Osteoblast (primary cell): ENCODE results near the gene DAB2IP. TPM values are rescaled to one million over a fixed set of nuclear protein-coding genes. Genes with fewer than 3 reads are reported as not detected.
A peak's percentile ranks its signal among the peaks of the same experiment; 100 is the strongest.

Experiments
- DNase-seq: peaks from one replicate; pipeline ENCODE4 v3.0.0; 2011; ENCODE audit warnings: low spot score, mixed read lengths; ENCODE audit not compliant: insufficient read length; ENCODE audit errors: missing footprints
- H2AFZ ChIP-seq: 2 replicates; pipeline ENCODE4 v1.6.0; 2011; ENCODE audit warnings: mild to moderate bottlenecking, low read length
- H3K27ac ChIP-seq: 2 replicates; pipeline ENCODE4 v1.5.1; 2011; ENCODE audit warnings: mild to moderate bottlenecking, low read depth, low read length, moderate library complexity
- H3K27me3 ChIP-seq: 2 replicates; pipeline ENCODE4 v1.6.0; 2012; ENCODE audit warnings: mild to moderate bottlenecking, control low read depth, inconsistent platforms, low read length, moderate library complexity; ENCODE audit not compliant: insufficient read depth
- H3K36me3 ChIP-seq: 2 replicates; pipeline ENCODE4 v1.5.1; 2011; ENCODE audit warnings: mild to moderate bottlenecking, low read length, control low read depth, moderate library complexity; ENCODE audit not compliant: insufficient read depth
- H3K4me1 ChIP-seq: 2 replicates; pipeline ENCODE4 v1.5.1; 2011; ENCODE audit warnings: mild to moderate bottlenecking, low read length, control low read depth, moderate library complexity; ENCODE audit not compliant: insufficient read depth
- H3K4me2 ChIP-seq: 2 replicates; pipeline ENCODE4 v1.6.0; 2011; ENCODE audit warnings: mild to moderate bottlenecking, low read length; ENCODE audit not compliant: insufficient read depth
- H3K4me3 ChIP-seq: fragments of 200-600 bp; sonication (generic); 3 replicates; pipeline ENCODE4 v1.5.1; 2012; ENCODE audit warnings: mild to moderate bottlenecking, low read length, inconsistent platforms; ENCODE audit not compliant: insufficient read depth
- H3K79me2 ChIP-seq: 2 replicates; pipeline ENCODE4 v1.6.0; 2012; ENCODE audit warnings: mild to moderate bottlenecking, low read length, control low read depth, inconsistent platforms; ENCODE audit not compliant: insufficient read depth
- H3K9me3 ChIP-seq: 2 replicates; pipeline ENCODE4 v1.5.1; 2011; ENCODE audit warnings: low read depth, low read length, control low read depth
- H4K20me1 ChIP-seq: 2 replicates; pipeline ENCODE4 v1.6.0; 2012; ENCODE audit warnings: mild to moderate bottlenecking, low read length, control low read depth; ENCODE audit not compliant: insufficient read depth
- total RNA-seq: library from RNA; depleted of rRNA; stranded (reverse); fragments of >200 nt; gene quantifications from 2 replicates; pipeline ENCODE4 v1.2.3, GENCODE V29; 2012
- TF ChIP-seq, protein P1 (sequence below): IDR thresholded peaks from 2 replicates; pipeline ENCODE4 v1.5.1; 2011; ENCODE audit warnings: mild to moderate bottlenecking, low read depth, low read length, moderate library complexity; ENCODE audit errors: extremely low read depth

Gene DAB2IP
- total RNA-seq, 1 donor, result 60.8 TPM

DNA sequence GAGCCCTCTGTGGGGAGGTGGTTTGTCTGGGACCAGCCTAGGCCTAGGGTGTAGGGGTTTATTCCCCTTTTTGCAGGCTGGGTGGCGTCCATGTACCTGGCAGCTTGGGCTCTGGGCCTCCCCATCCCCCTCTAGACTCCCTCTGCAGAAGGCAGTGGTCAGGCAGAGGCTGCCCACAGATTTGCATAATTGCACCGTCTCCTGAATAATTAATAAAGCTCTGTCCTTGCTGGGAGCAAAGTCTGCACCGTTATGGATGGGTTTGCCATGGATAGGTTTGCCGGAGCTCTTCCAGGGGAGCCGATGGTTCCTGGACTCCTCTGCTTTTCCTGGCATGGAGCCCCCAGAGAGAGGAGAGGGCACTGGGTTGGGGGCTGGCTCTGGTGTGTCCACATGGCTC lies 60.4 kb downstream of the DAB2IP start:
- H4K20me1 ChIP-seq, result peaks cover 54% of the 10 kb centered on the region
- TF ChIP-seq, protein P1, sequence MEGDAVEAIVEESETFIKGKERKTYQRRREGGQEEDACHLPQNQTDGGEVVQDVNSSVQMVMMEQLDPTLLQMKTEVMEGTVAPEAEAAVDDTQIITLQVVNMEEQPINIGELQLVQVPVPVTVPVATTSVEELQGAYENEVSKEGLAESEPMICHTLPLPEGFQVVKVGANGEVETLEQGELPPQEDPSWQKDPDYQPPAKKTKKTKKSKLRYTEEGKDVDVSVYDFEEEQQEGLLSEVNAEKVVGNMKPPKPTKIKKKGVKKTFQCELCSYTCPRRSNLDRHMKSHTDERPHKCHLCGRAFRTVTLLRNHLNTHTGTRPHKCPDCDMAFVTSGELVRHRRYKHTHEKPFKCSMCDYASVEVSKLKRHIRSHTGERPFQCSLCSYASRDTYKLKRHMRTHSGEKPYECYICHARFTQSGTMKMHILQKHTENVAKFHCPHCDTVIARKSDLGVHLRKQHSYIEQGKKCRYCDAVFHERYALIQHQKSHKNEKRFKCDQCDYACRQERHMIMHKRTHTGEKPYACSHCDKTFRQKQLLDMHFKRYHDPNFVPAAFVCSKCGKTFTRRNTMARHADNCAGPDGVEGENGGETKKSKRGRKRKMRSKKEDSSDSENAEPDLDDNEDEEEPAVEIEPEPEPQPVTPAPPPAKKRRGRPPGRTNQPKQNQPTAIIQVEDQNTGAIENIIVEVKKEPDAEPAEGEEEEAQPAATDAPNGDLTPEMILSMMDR, result no peak
- H3K4me1 ChIP-seq, result no peaks in the 10 kb centered on the region
- peak; percentile 21 for DNase-seq
- H2AFZ ChIP-seq, result no peak overlapping the region
- no peak overlapping the region for H3K4me3 ChIP-seq
- H3K79me2 ChIP-seq, result peaks cover 42% of the 10 kb centered on the region
- no peaks in the 10 kb centered on the region for H3K36me3 ChIP-seq
- H3K4me2 ChIP-seq, result no peak overlapping the region
- H3K27ac ChIP-seq, result no peak overlapping the region
- H3K9me3 ChIP-seq, result no peaks in the 10 kb centered on the region
- no peaks in the 10 kb centered on the region for H3K27me3 ChIP-seq

GRCh38 chr9:121713400-121714070 lies 62.1 kb downstream of the DAB2IP start:
- H3K4me2 ChIP-seq, result no peak overlapping the region
- H2AFZ ChIP-seq, result no peak overlapping the region
- peaks cover 54% of the 10 kb centered on the region for H4K20me1 ChIP-seq
- TF ChIP-seq, protein P1, result no peak
- H3K79me2 ChIP-seq, result peaks cover 38% of the 10 kb centered on the region
- H3K4me1 ChIP-seq, result peaks cover 3% of the 10 kb centered on the region
- no peak overlapping the region for H3K4me3 ChIP-seq
- DNase-seq, result peak; percentile 71
- H3K27ac ChIP-seq, result no peak overlapping the region
- no peaks in the 10 kb centered on the region for H3K9me3 ChIP-seq
- no peaks in the 10 kb centered on the region for H3K27me3 ChIP-seq
- H3K36me3 ChIP-seq, result no peaks in the 10 kb centered on the region

- Histone ChIP-seq H4K20me1 (peaks cover 48% of the 10 kb centered on the region), H3K4me3 (no peak overlapping the region), H3K27me3 (no peaks in the 10 kb centered on the region), H3K79me2 (peaks cover 36% of the 10 kb centered on the region), H3K4me2 (no peak overlapping the region), H2AFZ (no peak overlapping the region), H3K27ac (no peak overlapping the region), H3K9me3 (no peaks in the 10 kb centered on the region), H3K36me3 (no peaks in the 10 kb centered on the region), H3K4me1 (peaks cover 3% of the 10 kb centered on the region)
- peak; percentile 52 for DNase-seq
- TF ChIP-seq, protein P1, result no peak
These were observed 62.8 kb downstream of the DAB2IP start for GRCh38 chr9:121714075-121714705.

GRCh38 chr9:121714873-121715272 lies 63.4 kb downstream of the DAB2IP start:
- H3K79me2 ChIP-seq, result peaks cover 36% of the 10 kb centered on the region
- H3K27ac ChIP-seq, result no peak overlapping the region
- no peak overlapping the region for H3K4me2 ChIP-seq
- TF ChIP-seq, protein P1, result no peak
- H4K20me1 ChIP-seq, result peaks cover 42% of the 10 kb centered on the region
- no peaks in the 10 kb centered on the region for H3K36me3 ChIP-seq
- no peaks in the 10 kb centered on the region for H3K27me3 ChIP-seq
- no peak overlapping the region for H2AFZ ChIP-seq
- H3K4me1 ChIP-seq, result peaks cover 3% of the 10 kb centered on the region
- peak; percentile 39 for DNase-seq
- no peak overlapping the region for H3K4me3 ChIP-seq
- no peaks in the 10 kb centered on the region for H3K9me3 ChIP-seq
